HPDE6-E6E7 (cell line): ENCODE measurements around the gene R3HCC1L.

Experiments used
- DNase-seq: peaks from one replicate; pipeline ENCODE4 v3.0.0; 2011; ENCODE audit warnings: missing footprints; ENCODE audit errors: extremely low spot score

The R3HCC1L gene

GRCh38 chr10:98260350-98260749 lies 125.9 kb downstream of the R3HCC1L start:
- DNase-seq = no peak

GRCh38 chr10:98260752-98261151 lies 126.3 kb downstream of the R3HCC1L start:
- no peak for DNase-seq

GRCh38 chr10:98261436-98262277 lies 127.2 kb downstream of the R3HCC1L start:
- DNase-seq = no peak

- peak; percentile 36 for DNase-seq
These were observed 128.1 kb downstream of the R3HCC1L start for GRCh38 chr10:98262571-98262970.

GRCh38 chr10:98263088-98263487 lies 128.6 kb downstream of the R3HCC1L start:
- DNase-seq = no peak

GRCh38 chr10:98264378-98265065 lies 130.1 kb downstream of the R3HCC1L start:
- no peak for DNase-seq

- no peak for DNase-seq
These were observed 131.2 kb downstream of the R3HCC1L start for GRCh38 chr10:98265403-98266378.

GRCh38 chr10:98266647-98267046 lies 132.2 kb downstream of the R3HCC1L start:
- no peak for DNase-seq

- no peak for DNase-seq
These were observed 132.8 kb downstream of the R3HCC1L start for GRCh38 chr10:98267069-98267893.

- no peak for DNase-seq
These were observed 133.6 kb downstream of the R3HCC1L start, which contains the start of gene LOXL4 for GRCh38 chr10:98267894-98268693. LOXL4 (minus strand) TSS chr10:98268194; CDS start chr10:98263019, 5,175 bp downstream.

GRCh38 chr10:98268694-98269431 lies 134.4 kb downstream of the R3HCC1L start:
- no peak for DNase-seq

- peak; percentile 66 for DNase-seq
These were observed 135.0 kb downstream of the R3HCC1L start for GRCh38 chr10:98269435-98269912.

GRCh38 chr10:98270073-98270740 lies 135.8 kb downstream of the R3HCC1L start:
- DNase-seq = no peak

GRCh38 chr10:98270786-98271185 lies 136.3 kb downstream of the R3HCC1L start:
- no peak for DNase-seq

- no peak for DNase-seq
These were observed 137.8 kb downstream of the R3HCC1L start for GRCh38 chr10:98272245-98272644.

- DNase-seq = no peak
These were observed 138.2 kb downstream of the R3HCC1L start for GRCh38 chr10:98272656-98273055.

- DNase-seq = no peak
These were observed 138.8 kb downstream of the R3HCC1L start for GRCh38 chr10:98273057-98273850.

GRCh38 chr10:98274562-98274961 lies 140.1 kb downstream of the R3HCC1L start:
- DNase-seq = no peak
